ENCODE results near the gene MFSD11. TPM values are rescaled to one million over a fixed set of nuclear protein-coding genes. Genes with fewer than 3 reads are reported as not detected.
A peak's percentile ranks its signal among the peaks of the same experiment; 100 is the strongest.
"Not testable (repeated sequence)": the region's sequence is repeated elsewhere in the genome, so short reads cannot be mapped to it uniquely, and the experiment has no call there.

MFSD11 gene
- total RNA-seq, 1 donor from 2014 or later: 20.8 TPM

- Mint-ChIP-seq H3K4me1 (peaks cover 61% of the 10 kb centered on the region), H3K4me3 (peak overlapping the region; percentile 97), H3K27ac (peak overlapping the region; percentile 88), H3K27me3 (no peaks in the 10 kb centered on the region), H3K36me3 (ENCODE audit: low read depth) (peaks cover 69% of the 10 kb centered on the region), H3K9me3 (no peaks in the 10 kb centered on the region)
- POLR2A ChIA-PET: interaction anchor here (0.5 to 6.2 kb wide), 9 partner anchors 9 to 1059 kb away, joined by 3 to 218 read pairs (median 3); partner anchors contain the start of genes JMJD6 and METTL23
- no peak for DNase-seq
- intact Hi-C loops (cut with micrococcal nuclease): loop anchor here (2.0 to 5.0 kb wide), 3 partner anchors 587 to 1328 kb away; partner anchors contain the start of genes GRB2 and TNRC6C
- TF ChIP-seq CTCF (IDR thresholded peaks at IDR 0.05): no peak
- CTCF ChIA-PET: interaction anchor here (1.4 kb wide), 1 partner anchor 9 kb away, joined by 3 read pairs; the partner anchor contains the start of gene METTL23
- ATAC-seq (ENCODE audit: low read depth): no peak
Measured at GRCh38 chr17:76735586-76736348, 2.2 kb upstream of the MFSD11 start.

GRCh38 chr17:76736349-76737081 is 1.4 kb upstream of the MFSD11 start:
- Mint-ChIP-seq H3K4me3 (peak overlapping the region; percentile 97), H3K27ac (peak overlapping the region; percentile 96), H3K9me3 (no peaks in the 10 kb centered on the region), H3K27me3 (no peaks in the 10 kb centered on the region), H3K4me1 (peaks cover 56% of the 10 kb centered on the region), H3K36me3 (ENCODE audit: low read depth) (peaks cover 68% of the 10 kb centered on the region)
- no peak for TF ChIP-seq CTCF (IDR thresholded peaks at IDR 0.05)
- POLR2A ChIA-PET: interaction anchor here (0.5 to 6.2 kb wide), 12 partner anchors 9 to 1059 kb away, joined by 3 to 218 read pairs (median 4); partner anchors contain the start of genes JMJD6 and METTL23
- CTCF ChIA-PET: no interaction called here
- DNase-seq: peak; percentile 68
- intact Hi-C loops (cut with micrococcal nuclease): loop anchor here (1.0 to 5.0 kb wide), 8 partner anchors 10 to 1329 kb away; partner anchors contain the start of genes GRB2, JMJD6, METTL23 and SEC14L1
- peak; percentile 15 for ATAC-seq (ENCODE audit: low read depth)

- Mint-ChIP-seq H3K9me3 (no peaks in the 10 kb centered on the region), H3K4me3 (peak within 1 kb of the TSS; percentile 97), H3K36me3 (ENCODE audit: low read depth) (peaks cover 66% of the 10 kb centered on the region), H3K27ac (peak within 1 kb of the TSS; percentile 96), H3K4me1 (peaks cover 50% of the 10 kb centered on the region), H3K27me3 (no peaks in the 10 kb centered on the region)
- ChIA-PET CTCF (no interaction called here), POLR2A (interaction anchor here (0.6 to 6.2 kb wide), 16 partner anchors 10 to 1270 kb away, joined by 3 to 218 read pairs (median 4); partner anchors contain the start of genes JMJD6, METTL23 and TNRC6C)
- DNase-seq (peak; percentile 99), ATAC-seq (ENCODE audit: low read depth) (peak; percentile 74)
- TF ChIP-seq CTCF (IDR thresholded peaks at IDR 0.05): no peak
- intact Hi-C loops (cut with micrococcal nuclease): loop anchor here (1.0 to 5.0 kb wide), 8 partner anchors 11 to 1330 kb away; partner anchors contain the start of genes GRB2, JMJD6, METTL23 and SEC14L1
Measured at GRCh38 chr17:76737082-76737675, 740 bp upstream of the MFSD11 start, which contains the start of gene SRSF2. Gene SRSF2 (minus strand): TSS chr17:76737331. CDS start chr17:76737160, 171 bp downstream.

GRCh38 chr17:76738468-76738850 is 540 bp downstream of the MFSD11 start:
- ATAC-seq (ENCODE audit: low read depth) (no peak), DNase-seq (no peak)
- peak overlapping the region; percentile 97 for H3K4me3 Mint-ChIP-seq
- no peaks in the 10 kb centered on the region for H3K9me3 Mint-ChIP-seq
- peaks cover 61% of the 10 kb centered on the region for H3K36me3 Mint-ChIP-seq (ENCODE audit: low read depth)
- intact Hi-C loops (cut with micrococcal nuclease): loop anchor here (5.0 kb wide), 2 partner anchors 584 to 1331 kb away; partner anchors contain the start of gene GRB2
- no peaks in the 10 kb centered on the region for H3K27me3 Mint-ChIP-seq
- no peak for TF ChIP-seq CTCF (IDR thresholded peaks at IDR 0.05)
- H3K4me1 Mint-ChIP-seq: peaks cover 39% of the 10 kb centered on the region
- ChIA-PET CTCF (interaction anchor here (1.0 kb wide), 1 partner anchor 11 kb away, joined by 4 read pairs; no protein-coding TSS in a partner anchor), POLR2A (interaction anchor here (0.6 to 6.2 kb wide), 9 partner anchors 10 to 1220 kb away, joined by 3 to 218 read pairs (median 3); partner anchors contain the start of genes JMJD6, METTL23 and TNRC6C)
- H3K27ac Mint-ChIP-seq: peak overlapping the region; percentile 96

- peaks cover 60% of the 10 kb centered on the region for H3K36me3 Mint-ChIP-seq (ENCODE audit: low read depth)
- H3K27me3 Mint-ChIP-seq; H3K4me3 Mint-ChIP-seq; H3K27ac Mint-ChIP-seq; DNase-seq; H3K9me3 Mint-ChIP-seq; ATAC-seq (ENCODE audit: low read depth): not testable (repeated sequence)
- intact Hi-C loops (cut with micrococcal nuclease): loop anchor here (5.0 kb wide), 2 partner anchors 583 to 1332 kb away; partner anchors contain the start of gene GRB2
- CTCF ChIA-PET: interaction anchor here (1.1 kb wide), 1 partner anchor 12 kb away, joined by 4 read pairs; no protein-coding TSS in a partner anchor
- H3K4me1 Mint-ChIP-seq: peaks cover 27% of the 10 kb centered on the region
- POLR2A ChIA-PET: interaction anchor here (1.0 to 6.2 kb wide), 2 partner anchors 13 to 211 kb away, joined by 3 to 218 read pairs; partner anchors contain the start of genes JMJD6 and METTL23
Measured at GRCh38 chr17:76739568-76740115, 1.7 kb downstream of the MFSD11 start.

Data from activated B cell treated with CpG ODN at 0.5 μM for 24 hours (primary cell).